GM19372 (cell line): Measurements from ENCODE around the gene EEF2K.

Experiments used
- ATAC-seq: cut with Tn5 transposase; IDR thresholded peaks from one replicate; pipeline ENCODE4 v1.9.1; 2021; ENCODE audit warnings: mild to moderate bottlenecking, low read depth, moderate library complexity; ENCODE audit not compliant: unreplicated experiment

EEF2K gene

DNA sequence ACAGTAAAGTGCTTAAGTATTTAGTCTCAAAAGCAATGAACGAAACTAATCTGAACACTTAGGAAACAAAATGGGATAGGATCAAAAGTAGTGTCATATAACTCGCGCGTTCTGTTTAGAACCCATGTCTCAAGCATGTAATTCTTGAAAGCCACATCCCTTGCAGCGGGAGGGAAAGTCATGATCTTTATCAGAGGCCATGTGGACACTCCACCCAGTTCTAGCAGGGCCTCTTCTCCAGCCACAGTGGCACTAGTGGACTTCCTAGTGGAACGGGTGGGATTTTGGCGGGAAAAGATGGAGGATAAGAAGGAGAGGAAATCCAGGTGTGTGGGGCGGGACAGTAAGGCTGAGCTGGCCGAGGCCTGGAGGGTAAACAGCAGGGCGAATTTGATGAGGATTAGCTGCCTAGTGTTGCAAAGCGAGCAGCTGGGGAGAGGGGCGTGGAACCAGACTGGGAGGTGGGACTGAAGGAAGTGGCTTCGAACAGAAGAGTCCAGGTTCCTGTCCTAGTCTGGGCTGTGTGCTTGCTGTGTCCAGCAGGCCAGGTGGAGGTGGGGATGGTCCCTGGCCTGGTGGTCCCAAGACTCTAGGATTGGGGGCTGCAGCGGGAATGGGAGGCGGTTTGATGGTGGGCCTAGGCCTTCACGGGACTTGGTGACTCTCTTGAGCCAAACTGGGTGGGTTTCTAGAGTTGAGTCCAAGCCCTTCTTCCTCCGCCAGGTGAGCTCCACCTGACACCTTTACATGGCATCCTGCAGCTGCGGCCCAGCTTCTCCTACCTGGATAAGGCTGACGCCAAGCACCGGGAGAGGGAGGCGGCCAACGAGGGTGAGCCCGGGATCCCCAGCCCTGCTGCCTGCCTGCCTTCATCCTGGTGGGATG is 107.1 kb downstream of the EEF2K start:
- ATAC-seq, result no peak

DNA sequence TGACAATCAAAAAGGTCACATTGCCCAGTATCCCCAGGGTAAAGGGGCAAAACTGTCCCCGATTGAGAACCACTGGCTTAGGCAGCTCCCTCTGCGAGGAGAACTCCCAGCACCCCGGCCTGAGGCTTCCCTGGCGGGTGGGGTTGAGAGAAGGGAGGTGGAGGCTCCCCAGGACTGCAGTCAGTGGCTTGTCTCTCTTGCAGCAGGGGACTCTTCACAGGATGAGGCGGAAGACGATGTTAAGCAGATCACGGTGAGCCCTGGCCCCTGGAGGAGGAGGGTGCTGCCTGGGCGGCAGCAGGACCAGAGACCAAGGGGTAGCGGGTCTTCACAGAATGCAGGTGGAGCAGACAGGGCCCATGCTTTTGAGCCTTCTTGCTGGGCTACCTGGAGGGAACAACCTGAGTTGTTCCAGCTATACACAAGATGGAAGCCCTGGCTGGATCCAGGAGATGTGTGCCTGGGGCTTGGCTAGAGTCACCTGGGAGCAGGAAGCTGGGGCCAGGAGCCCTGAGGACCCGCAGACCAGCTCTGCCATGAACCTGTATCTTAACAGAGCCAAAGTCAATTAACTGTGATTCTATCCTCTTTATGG is 107.9 kb downstream of the EEF2K start:
- ATAC-seq, result no peak

DNA sequence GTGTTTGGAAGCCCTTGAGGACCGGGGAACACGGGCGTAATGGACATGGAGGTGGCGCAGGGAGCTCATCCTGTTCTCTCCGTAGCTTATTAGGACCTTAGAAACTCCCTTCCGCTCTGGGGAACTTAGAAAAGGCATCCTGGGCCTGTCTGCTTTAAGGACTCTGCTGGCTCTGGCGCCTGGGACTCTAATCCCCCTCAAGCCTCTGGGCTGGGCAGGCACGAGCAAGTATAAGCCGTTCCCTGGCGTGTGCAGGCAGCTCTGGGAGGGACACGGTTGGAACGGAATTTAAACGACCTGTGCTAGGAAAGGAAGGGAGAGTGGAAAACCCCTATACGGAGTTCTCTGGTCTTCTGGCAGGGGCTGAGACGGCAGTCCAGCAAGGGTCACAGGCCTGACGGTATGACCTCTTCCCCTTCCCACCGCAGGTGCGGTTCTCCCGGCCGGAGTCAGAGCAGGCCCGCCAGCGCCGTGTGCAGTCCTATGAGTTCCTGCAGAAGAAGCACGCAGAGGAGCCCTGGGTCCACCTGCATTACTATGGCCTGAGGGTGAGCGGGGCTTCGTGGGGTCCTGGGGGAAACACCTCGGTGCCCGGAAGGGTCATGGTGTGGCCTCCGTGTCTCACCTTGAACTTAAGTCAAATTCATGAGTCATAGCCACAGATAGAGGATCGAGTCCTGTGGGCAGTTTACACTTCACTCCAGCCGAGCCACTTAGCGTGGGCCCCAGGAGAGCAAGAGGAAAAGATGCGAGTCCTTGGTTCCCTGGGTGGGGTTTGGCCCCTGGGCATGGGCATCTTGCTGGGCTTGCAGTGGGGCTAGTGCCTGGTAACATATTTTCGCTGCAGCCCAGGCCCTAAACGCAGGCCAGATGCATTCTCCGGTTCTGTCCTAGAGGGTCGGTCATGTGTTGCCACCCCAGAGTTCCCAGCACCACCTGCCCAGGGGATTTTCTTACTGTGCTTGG is 108.9 kb downstream of the EEF2K start:
- no peak for ATAC-seq

DNA sequence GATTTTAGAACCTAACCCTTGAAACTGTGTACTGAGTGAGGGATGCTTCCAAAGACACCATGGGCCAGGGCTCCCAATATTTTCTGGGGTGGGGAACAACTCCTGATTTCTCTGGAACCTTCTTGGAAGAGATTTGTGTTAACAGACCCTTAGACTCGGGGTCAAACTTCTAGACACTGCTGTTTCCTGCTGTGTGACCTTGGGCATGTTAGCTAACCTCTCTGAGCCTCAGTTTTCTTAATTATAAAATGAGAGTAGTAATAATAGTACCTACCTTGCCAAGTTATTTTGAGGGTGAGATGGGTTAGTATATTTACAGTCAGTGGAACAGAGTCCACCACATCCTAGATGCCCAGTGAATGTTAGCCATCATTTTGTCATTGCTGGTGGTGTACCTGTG is 109.9 kb downstream of the EEF2K start:
- no peak for ATAC-seq

DNA sequence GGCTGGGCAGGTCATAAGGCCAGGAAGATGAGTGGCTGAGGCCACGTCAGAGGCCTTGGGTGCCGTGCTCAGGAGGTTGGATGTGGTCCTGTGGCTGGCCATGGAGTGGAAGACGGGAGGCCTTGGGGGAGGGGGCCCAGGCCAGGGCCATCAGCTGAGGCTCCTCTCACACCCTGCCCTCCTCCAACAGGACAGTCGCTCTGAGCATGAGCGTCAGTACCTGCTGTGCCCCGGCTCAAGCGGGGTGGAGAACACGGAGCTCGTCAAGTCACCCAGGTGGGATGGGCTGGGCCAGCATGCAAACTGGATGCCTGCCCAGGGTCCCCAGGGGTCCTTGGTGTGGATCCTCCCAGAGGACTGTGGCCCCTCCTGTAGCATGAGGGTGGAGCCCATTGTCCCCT is 110.3 kb downstream of the EEF2K start:
- ATAC-seq, result no peak

DNA sequence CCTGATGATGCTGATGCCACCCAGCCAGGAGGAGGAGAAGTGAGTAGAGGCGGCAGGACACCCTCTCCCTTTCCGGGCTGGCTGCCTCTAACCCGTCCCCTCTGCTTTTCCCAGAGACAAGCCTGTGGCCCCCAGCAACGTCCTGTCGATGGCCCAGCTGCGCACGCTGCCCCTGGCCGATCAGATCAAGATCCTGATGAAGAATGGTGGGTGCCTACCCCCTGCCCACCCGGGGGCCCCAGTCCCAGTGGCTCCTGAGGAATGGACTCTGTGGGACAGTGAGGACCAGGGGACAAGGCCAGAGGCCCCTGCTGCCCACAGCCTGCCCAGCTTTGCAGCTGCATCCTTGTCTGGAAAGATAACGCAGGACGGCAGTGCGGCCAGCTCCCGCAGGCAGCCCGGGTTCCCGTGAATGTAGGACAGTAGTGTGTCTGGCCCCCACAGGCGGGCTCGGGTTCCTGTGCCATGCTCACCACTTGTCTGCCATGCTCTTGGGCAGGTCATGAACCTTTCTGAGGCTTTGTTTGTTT is 111.0 kb downstream of the EEF2K start:
- no peak for ATAC-seq

DNA sequence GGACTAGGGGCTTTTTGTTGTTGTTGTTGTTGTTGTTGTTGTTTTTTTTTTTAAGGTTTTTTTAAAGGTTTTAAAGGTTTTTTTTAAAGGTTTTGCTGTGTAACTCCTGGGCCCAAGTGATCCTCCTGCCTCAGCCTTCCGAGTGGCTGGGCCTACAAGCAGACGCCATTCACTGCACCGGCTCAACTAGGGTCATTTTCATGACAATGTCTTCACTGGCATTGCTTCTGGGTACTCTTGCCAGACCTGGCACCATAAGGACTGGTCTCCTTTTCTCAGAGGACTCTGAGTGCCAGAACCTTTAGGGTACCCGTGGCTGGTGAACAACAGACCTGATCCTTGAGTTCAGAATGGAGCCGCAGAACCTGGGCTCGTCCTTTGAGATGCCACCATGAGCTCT is 111.5 kb downstream of the EEF2K start:
- ATAC-seq, result no peak

DNA sequence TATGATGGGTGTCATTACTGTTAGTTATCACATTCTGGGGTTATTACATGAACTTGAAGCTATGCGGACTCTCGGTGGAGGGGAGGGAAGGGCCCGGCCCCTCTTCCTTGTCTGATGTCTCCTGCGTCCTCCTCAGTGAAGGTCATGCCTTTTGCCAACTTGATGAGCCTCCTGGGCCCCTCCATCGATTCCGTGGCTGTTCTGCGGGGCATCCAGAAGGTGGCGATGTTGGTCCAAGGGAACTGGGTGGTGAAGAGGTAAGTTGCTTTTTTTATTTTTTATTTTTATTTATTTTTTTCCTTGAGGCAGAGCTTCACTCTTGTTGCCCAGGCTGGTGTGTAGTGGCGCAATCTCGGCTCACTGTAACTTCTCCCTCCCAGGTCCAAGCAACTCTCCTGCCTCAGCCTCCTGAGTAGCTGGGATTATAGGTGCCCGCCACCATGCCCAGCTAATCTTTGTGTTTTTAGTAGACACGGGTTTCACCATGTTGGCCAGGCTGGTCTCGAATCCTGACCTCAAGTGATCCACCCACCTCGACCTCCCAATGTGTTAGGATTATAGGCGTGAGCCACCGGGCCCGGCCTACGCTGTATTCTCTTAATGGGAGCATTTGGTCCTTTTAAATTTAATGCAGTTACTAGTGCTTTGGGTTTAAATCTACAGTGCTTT is 112.7 kb downstream of the EEF2K start:
- ATAC-seq, result no peak

DNA sequence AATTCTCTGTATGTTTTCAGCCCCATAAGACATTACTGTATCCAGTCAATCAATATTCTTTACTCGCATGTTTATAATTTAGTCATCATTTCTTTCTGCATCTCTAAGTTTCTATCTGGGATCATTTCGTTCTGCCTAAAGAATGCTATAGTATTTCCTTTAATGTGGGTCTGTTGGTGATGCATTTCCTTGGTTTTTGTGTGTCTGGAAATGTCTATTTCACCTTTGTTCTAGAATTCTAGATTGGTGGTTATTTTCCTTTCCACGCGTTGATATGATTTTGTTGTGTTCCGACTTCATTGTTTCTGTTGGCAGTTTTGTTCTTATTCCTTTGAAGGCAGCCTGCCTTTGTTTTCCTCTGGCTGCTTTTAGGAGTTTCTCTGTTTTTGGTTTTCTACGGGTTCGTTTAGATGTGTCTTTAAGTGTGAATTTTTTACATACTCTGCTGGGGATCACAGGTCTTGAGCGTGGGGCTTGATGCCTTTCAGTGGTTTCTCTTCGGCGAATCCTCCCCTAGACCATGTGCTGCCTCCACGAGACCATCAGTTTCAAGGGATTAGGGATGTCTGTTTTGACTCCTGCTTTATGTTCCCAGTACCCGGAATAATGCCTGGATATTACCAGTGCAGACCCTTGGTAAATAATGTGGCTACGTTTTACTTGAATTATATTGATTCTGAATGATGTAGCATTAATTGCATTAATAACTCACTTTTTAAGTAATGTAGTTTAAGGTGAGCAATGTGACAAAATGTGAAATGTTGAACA is 114.7 kb downstream of the EEF2K start:
- ATAC-seq, result no peak

DNA sequence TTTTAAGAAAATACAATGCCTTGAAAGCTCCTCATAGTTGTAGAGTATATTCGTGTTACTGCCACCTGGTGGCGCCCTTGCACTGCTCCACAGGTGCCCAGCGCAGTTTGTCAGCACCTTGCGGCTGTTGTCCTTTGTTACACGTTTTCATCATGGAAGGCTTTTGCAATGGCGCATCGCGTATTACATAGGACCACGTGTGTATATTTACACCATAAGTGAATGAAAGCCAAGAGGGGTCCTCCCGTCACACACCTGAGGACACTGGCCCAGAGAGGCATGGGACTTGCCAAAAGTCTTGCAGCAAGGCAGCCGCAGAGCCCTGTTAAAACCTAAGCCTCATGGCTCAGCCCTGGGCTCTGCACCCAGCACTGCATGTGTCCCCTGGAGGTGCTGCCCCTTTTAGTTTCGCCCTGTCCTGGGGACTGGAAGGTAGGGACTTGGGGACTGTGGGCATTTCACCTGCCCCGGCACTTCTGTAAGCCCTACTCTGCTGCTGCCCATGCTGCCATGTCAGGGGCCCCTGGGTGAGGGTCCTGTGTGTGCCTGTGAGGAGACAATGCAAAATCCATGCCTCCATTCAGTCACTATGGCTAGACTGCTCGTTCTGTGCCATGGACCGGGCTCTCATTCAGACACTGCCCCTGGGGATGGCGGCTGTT is 115.4 kb downstream of the EEF2K start:
- no peak for ATAC-seq

DNA sequence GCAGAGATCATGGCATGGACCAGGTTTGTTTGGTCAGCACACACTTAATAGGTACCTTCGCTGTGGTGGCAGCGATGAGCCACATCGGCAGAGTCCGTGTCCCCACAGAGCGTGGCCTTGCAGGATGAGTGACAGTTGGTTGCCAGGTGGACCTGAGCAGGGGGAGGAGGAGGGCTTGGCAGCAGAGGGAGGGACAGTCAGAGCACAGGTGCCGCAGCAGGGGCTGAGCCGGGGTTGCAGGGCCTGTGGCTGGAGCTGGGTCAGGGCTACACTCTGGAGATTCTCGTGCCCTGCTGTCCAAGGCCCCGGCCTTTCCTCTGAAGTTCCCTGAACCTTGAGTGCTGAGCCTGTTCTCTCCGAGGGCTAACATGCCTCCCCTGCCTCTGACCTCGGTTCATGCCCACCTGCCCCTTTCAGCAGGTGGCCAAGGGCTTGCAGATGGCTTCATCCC is 116.0 kb downstream of the EEF2K start:
- no peak for ATAC-seq

DNA sequence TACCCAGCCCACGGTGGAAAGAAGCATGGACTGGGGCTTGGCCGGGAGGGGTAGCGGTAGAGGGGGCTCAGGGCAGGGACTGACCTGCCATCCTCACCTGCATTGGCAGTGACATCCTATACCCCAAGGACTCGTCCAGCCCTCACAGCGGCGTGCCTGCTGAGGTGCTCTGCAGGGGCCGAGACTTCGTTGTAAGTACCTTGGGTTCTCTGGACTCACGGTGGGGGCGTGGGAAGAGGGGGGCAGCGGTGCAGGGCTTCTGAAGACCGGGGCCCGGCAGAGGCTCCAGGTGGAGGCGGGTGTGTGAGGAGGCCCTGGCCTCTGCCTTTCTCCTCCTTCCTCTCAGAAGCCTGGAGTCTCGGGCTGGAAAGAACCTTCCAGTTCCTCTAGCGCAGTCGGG is 116.7 kb downstream of the EEF2K start:
- ATAC-seq, result no peak

DNA sequence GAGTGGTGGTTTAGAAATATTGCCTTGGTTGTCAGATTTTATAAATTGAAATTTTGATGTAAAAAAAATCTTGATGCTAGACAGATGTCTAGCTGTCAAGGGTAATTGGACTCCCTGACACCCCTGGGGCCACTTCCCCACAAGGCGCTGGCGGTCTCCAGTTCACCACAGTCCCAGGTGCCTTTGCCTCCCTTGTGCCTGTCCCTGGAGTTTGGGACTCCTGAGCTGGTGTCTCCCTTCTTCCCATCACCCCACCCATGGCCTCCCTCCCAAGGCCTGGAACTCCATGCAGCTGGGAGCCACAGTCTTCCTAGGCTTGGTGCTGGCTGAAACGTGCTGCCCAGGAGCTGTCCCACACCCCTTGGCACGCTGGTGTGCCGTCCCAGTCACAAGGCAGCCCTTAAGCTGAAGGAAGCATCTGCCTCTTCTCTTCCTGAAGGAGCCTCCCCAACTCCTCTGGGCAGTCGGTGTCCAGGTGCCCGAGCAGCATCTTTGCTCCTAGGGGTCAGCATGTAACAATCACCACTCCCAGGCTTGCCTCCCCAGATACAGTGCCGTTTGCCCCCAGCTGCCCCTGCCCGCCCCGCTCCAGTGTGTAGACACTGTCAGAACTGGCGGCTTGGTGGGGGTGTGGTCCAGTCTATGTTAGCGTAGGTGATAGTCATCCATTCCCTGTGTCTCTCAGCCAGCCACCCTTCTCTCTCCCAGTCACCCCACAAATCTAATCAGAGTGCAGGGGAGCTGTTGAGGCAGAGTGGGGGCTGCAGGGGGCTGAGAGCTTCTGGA is 117.3 kb downstream of the EEF2K start:
- no peak for ATAC-seq

DNA sequence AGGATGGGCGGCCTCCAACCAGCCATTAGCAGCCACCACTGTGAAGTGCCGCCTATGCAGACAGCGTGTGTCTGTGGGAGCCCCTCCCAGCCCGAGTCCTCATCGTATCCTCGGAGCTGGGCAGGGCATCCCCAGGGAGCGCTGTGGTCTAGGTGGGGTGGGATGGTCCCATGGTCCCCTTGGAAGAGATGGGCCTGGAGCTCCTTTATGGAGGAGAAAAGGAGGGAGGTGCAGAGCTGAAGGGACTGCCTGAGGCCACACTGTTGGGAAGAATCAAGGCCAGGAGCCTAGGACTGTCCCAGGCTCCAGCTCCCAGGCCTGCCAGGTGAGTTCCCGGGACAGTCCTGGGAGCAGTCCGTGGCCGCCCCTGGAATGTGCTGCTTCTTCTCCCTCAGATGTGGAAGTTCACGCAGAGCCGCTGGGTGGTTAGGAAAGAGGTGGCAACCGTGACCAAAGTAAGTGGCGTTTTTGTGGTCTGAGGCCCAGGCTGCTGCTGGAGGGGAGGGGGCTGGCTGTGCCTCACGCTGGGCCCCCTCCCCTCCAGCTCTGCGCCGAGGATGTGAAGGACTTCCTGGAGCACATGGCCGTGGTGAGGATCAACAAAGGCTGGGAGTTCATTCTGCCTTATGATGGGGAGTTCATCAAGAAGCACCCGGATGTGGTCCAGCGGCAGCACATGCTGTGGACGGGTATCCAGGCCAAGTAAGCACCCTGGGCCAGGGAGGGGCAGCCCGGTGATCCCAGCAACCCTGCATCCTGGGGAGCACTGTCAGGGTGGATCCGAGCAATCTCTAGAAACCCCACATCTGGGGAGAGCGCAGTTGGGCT is 118.1 kb downstream of the EEF2K start:
- ATAC-seq, result no peak

DNA sequence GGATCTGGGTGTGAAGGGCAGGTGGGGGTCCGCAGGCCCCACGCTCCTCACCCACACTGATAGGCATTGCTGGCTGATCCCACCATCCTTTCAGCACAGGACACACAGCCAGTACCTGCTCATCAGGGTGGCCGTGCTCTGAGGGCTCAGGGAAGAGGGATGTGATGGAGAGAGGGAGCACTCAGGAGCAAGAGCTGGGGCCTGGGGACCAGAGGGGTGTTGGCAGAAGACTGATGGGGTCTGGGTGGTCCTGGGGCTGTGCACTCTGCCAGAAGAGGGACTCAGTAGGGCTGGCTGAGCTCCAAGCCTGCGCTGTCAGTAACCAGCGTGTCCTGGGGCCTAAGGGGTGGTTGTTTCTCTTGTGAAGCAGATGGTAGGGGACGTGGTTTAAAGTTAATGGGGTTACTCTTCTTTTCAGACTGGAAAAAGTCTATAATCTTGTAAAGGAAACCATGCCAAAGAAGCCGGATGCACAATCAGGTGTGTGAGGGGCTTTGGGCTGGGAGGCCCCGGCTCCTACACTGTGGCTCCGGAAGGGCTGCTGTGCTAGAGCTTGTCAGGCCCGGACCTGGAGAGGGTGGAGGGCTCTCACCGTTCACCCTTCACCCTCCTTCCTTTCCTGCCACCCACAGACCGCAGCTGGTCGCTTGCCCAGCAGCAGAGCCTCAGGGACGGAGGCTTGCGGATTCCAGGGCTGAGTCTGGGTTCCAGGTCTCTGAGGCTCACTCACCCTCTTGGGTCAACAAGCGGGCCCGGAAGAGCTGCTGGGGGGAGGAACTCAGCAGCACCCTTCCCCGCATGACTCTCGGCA is 118.9 kb downstream of the EEF2K start:
- no peak for ATAC-seq

DNA sequence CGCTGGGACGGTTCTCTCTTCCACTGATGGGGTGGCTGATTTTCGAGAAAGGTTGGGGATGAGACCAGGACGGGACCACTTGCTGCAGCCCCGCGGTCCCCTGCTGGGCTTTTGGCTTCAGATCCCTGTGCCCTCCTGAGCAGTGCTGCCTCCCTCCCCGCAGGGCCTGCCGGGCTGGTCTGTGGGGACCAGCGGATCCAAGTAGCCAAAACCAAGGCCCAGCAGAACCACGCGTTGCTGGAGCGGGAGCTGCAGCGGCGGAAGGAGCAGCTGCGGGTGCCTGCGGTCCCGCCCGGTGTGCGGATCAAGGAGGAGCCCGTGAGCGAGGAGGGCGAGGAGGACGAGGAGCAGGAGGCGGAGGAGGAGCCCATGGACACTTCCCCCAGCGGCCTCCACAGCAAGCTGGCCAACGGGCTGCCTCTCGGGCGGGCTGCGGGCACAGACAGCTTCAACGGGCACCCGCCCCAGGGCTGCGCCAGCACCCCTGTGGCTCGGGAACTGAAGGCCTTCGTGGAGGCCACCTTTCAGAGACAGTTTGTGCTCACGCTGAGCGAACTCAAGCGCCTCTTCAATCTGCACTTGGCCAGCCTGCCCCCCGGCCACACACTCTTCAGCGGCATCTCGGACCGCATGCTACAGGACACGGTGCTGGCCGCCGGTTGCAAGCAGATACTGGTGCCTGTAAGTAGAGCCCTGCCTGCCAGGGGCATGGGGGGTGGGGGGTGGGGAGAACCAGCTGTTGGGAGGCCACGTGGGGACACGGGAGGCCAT is 119.7 kb downstream of the EEF2K start:
- no peak for ATAC-seq
